BE2C (cell line): ENCODE results near the gene FOXN3.

Experiments used
- DNase-seq: peaks from one replicate; pipeline ENCODE4 v3.0.0-alpha.2; 2020
- H3K27me3 ChIP-seq: fragments of 250-450 bp; sonication (Bioruptor Pico); 2 replicates; pipeline ENCODE4 v1.5.1; 2020; ENCODE audit warnings: mild to moderate bottlenecking
- H3K36me3 ChIP-seq: fragments of 250-450 bp; sonication (Bioruptor Pico); 2 replicates; pipeline ENCODE4 v1.5.1; 2020; ENCODE audit warnings: mild to moderate bottlenecking
- H3K4me1 ChIP-seq: fragments of 250-450 bp; sonication (Bioruptor Pico); 2 replicates; pipeline ENCODE4 v1.5.1; 2020
- H3K4me3 ChIP-seq: 2 replicates; pipeline ENCODE4 v1.5.1; 2011; ENCODE audit warnings: low read depth, low read length
- H3K9me3 ChIP-seq: fragments of 250-450 bp; sonication (Bioruptor Pico); 2 replicates; pipeline ENCODE4 v1.5.1; 2020
- CTCF ChIP-seq: IDR thresholded peaks from 2 replicates; pipeline ENCODE4 v1.5.1; 2012; ENCODE audit warnings: mild to moderate bottlenecking, low read depth, low read length

The FOXN3 gene

GRCh38 chr14:89179891-89180404, 237.1 kb downstream of the FOXN3 start:
- Histone ChIP-seq H3K27me3 (no peaks in the 10 kb centered on the region), H3K36me3 (0 out of 2 replicates have a peak, but pooled peaks cover 2% of the 10 kb centered on the region), H3K9me3 (no peaks in the 10 kb centered on the region), H3K4me3 (no peak overlapping the region), H3K4me1 (peaks cover 14% of the 10 kb centered on the region)
- TF ChIP-seq CTCF = no peak
- DNase-seq = no peak

- H3K9me3 ChIP-seq = no peaks in the 10 kb centered on the region; the same call in 1 of the 2 replicates
- no peak for TF ChIP-seq CTCF
- H3K4me3 ChIP-seq = no peak overlapping the region
- H3K27me3 ChIP-seq = no peaks in the 10 kb centered on the region
- DNase-seq = no peak
- H3K4me1 ChIP-seq = peaks cover 13% of the 10 kb centered on the region
- H3K36me3 ChIP-seq = 0 out of 2 replicates have a peak, but pooled peaks cover 3% of the 10 kb centered on the region
Measured at GRCh38 chr14:89178800-89179535, 238.1 kb downstream of the FOXN3 start.

GRCh38 chr14:89178376-89178775, 238.7 kb downstream of the FOXN3 start:
- Histone ChIP-seq H3K4me1 (peaks cover 13% of the 10 kb centered on the region), H3K36me3 (peaks cover 3% of the 10 kb centered on the region; the same call in 1 of the 2 replicates), H3K27me3 (no peaks in the 10 kb centered on the region), H3K9me3 (no peaks in the 10 kb centered on the region; the same call in 1 of the 2 replicates), H3K4me3 (no peak overlapping the region)
- no peak for TF ChIP-seq CTCF
- no peak for DNase-seq

GRCh38 chr14:89175881-89176799, 240.9 kb downstream of the FOXN3 start:
- no peak for DNase-seq
- no peaks in the 10 kb centered on the region; the same call in 1 of the 2 replicates for H3K9me3 ChIP-seq
- peaks cover 3% of the 10 kb centered on the region; the same call in 1 of the 2 replicates for H3K4me1 ChIP-seq
- TF ChIP-seq CTCF = no peak
- H3K27me3 ChIP-seq = no peaks in the 10 kb centered on the region
- H3K4me3 ChIP-seq = no peak overlapping the region
- H3K36me3 ChIP-seq = peaks cover 5% of the 10 kb centered on the region; the same call in 1 of the 2 replicates

GRCh38 chr14:89171628-89172027, 245.4 kb downstream of the FOXN3 start:
- Histone ChIP-seq H3K4me1 (no peaks in the 10 kb centered on the region), H3K9me3 (no peaks in the 10 kb centered on the region; the same call in 1 of the 2 replicates), H3K4me3 (no peak overlapping the region), H3K36me3 (peaks cover 5% of the 10 kb centered on the region; the same call in 1 of the 2 replicates), H3K27me3 (no peaks in the 10 kb centered on the region)
- TF ChIP-seq CTCF = no peak
- DNase-seq = no peak
